ENCODE data around the gene CYP2C9. TPM values are rescaled to one million over a fixed set of nuclear protein-coding genes. Genes with fewer than 3 reads are reported as not detected.

Gene CYP2C9
- polyA plus RNA-seq, 1 donor from 2014 or later: not detected

DNA sequence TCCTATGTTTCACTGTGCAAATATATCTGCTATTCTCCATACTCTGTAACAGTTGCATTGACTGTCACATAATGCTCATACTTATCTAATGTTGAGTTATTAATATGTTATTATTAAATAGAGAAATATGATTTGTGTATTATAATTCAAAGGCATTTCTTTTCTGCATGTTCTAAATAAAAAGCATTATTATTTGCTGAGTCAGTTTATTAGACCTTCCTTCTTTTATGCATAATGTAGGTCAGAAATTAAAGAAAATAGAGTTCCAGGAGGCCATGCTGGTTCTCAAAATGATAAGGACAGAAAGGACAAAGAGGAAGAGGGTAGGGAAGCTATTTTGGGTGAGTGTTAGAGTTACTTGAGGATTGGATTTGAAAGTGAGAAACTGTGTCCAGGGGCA is 50.7 kb downstream of the CYP2C9 start:
- TF ChIP-seq EP300 (conservative IDR thresholded peaks at IDR 0.05; ENCODE audit: poor library complexity, severe bottlenecking) (no peak), SMC3 (conservative IDR thresholded peaks at IDR 0.05; ENCODE audit: poor library complexity) (no peak), MXI1 (conservative IDR thresholded peaks at IDR 0.05; ENCODE audit: poor library complexity, severe bottlenecking) (no peak), EZH2 (IDR thresholded peaks at IDR 0.05; ENCODE audit: borderline replicate concordance, insufficient read depth, low read length, poor library complexity, severe bottlenecking) (no peak), REST (IDR thresholded peaks at IDR 0.05; ENCODE audit: borderline replicate concordance) (no peak), RAD21 (conservative IDR thresholded peaks at IDR 0.05) (no peak), CTCF (IDR thresholded peaks at IDR 0.05; ENCODE audit: poor library complexity, severe bottlenecking) (no peak), POLR2AphosphoS5 (IDR thresholded peaks at IDR 0.05) (no peak), TAF1 (IDR thresholded peaks at IDR 0.05; ENCODE audit: low read depth) (no peak)
- H3K36me3 ChIP-seq (ENCODE audit: insufficient read depth, low read length): no peaks in the 10 kb centered on the region
- no peaks in the 10 kb centered on the region for H3K79me2 ChIP-seq (replicated peaks; ENCODE audit: insufficient read depth, low read length)
- no peaks in the 10 kb centered on the region for H4K20me1 ChIP-seq (ENCODE audit: insufficient read depth)
- H2AFZ ChIP-seq (ENCODE audit: low read depth, low read length): no peak overlapping the region
- H3F3A ChIP-seq (ENCODE audit: insufficient read depth, low read length, poor library complexity, severe bottlenecking): no peaks in the 10 kb centered on the region
- H3K27ac ChIP-seq (ENCODE audit: low read length): no peak overlapping the region
- H3K9me2 ChIP-seq (ENCODE audit: insufficient read depth, low read length): no peaks in the 10 kb centered on the region
- no peak overlapping the region for H3K9ac ChIP-seq (ENCODE audit: low read length)
- H3K27me3 ChIP-seq (ENCODE audit: insufficient read depth, low read depth, low read length): no peaks in the 10 kb centered on the region
- H3K9me3 ChIP-seq (ENCODE audit: low read length): no peaks in the 10 kb centered on the region
- H3K4me2 ChIP-seq (ENCODE audit: low read length): no peak overlapping the region
- H3K4me3 ChIP-seq (ENCODE audit: low read length): no peak overlapping the region

- Histone ChIP-seq H3K27me3 (ENCODE audit: insufficient read depth, low read depth, low read length) (no peaks in the 10 kb centered on the region), H4K20me1 (ENCODE audit: insufficient read depth) (no peaks in the 10 kb centered on the region), H3K4me3 (ENCODE audit: low read length) (no peak overlapping the region), H3K36me3 (ENCODE audit: insufficient read depth, low read length) (no peaks in the 10 kb centered on the region), H3K9me2 (ENCODE audit: insufficient read depth, low read length) (no peaks in the 10 kb centered on the region), H3K79me2 (replicated peaks; ENCODE audit: insufficient read depth, low read length) (no peaks in the 10 kb centered on the region), H3K27ac (ENCODE audit: low read length) (no peak overlapping the region), H3F3A (ENCODE audit: insufficient read depth, low read length, poor library complexity, severe bottlenecking) (no peaks in the 10 kb centered on the region), H3K9ac (ENCODE audit: low read length) (no peak overlapping the region), H2AFZ (ENCODE audit: low read depth, low read length) (no peak overlapping the region), H3K9me3 (ENCODE audit: low read length) (no peaks in the 10 kb centered on the region), H3K4me2 (ENCODE audit: low read length) (no peak overlapping the region)
- TF ChIP-seq MXI1 (conservative IDR thresholded peaks at IDR 0.05; ENCODE audit: poor library complexity, severe bottlenecking): no peak
- no peak for TF ChIP-seq TAF1 (IDR thresholded peaks at IDR 0.05; ENCODE audit: low read depth)
- no peak for TF ChIP-seq POLR2AphosphoS5 (IDR thresholded peaks at IDR 0.05)
- no peak for TF ChIP-seq EZH2 (IDR thresholded peaks at IDR 0.05; ENCODE audit: borderline replicate concordance, insufficient read depth, low read length, poor library complexity, severe bottlenecking)
- no peak for TF ChIP-seq RAD21 (conservative IDR thresholded peaks at IDR 0.05)
- no peak for TF ChIP-seq EP300 (conservative IDR thresholded peaks at IDR 0.05; ENCODE audit: poor library complexity, severe bottlenecking)
- no peak for TF ChIP-seq SMC3 (conservative IDR thresholded peaks at IDR 0.05; ENCODE audit: poor library complexity)
- TF ChIP-seq CTCF (IDR thresholded peaks at IDR 0.05; ENCODE audit: poor library complexity, severe bottlenecking): no peak
- TF ChIP-seq REST (IDR thresholded peaks at IDR 0.05; ENCODE audit: borderline replicate concordance): no peak
Measured at GRCh38 chr10:94991243-94991888, 52.9 kb downstream of the CYP2C9 start.

All from neural cell (in vitro differentiated cells).